OCI-LY1 (cell line): ENCODE results near the gene NT5C3A.

ENCODE experiments used
- H2AFZ ChIP-seq: fragments of 200-600 bp; sonication (generic), shearing (Covaris generic); 2 replicates; pipeline ENCODE4 v1.6.0; 2014; ENCODE audit warnings: antibody characterized with exemption, mild to moderate bottlenecking, low read length
- H3F3A ChIP-seq: fragments of 200-600 bp; sonication (generic), shearing (Covaris generic); 2 replicates; pipeline ENCODE4 v1.6.0; 2014; ENCODE audit warnings: mild to moderate bottlenecking, antibody characterized with exemption, low read length, moderate library complexity; ENCODE audit not compliant: insufficient read depth
- H3K27ac ChIP-seq: fragments of 200-600 bp; sonication (generic); 2 replicates; pipeline ENCODE4 v1.5.1; 2014; ENCODE audit warnings: low read length, mixed run types, mild to moderate bottlenecking, low read depth; ENCODE audit not compliant: poor library complexity, severe bottlenecking
- H3K27me3 ChIP-seq: fragments of 200-600 bp; sonication (generic); 2 replicates; pipeline ENCODE4 v1.6.0; 2014; ENCODE audit warnings: antibody characterized with exemption, mild to moderate bottlenecking, low read length, moderate library complexity; ENCODE audit not compliant: insufficient read depth
- H3K36me3 ChIP-seq: fragments of 200-600 bp; sonication (generic); 2 replicates; pipeline ENCODE4 v1.6.1; 2014; ENCODE audit warnings: mild to moderate bottlenecking, antibody characterized with exemption, low read length, moderate library complexity, mixed read lengths; ENCODE audit not compliant: insufficient read depth
- H3K4me1 ChIP-seq: fragments of 200-600 bp; sonication (generic); 2 replicates; pipeline ENCODE4 v1.5.1; 2014; ENCODE audit warnings: mild to moderate bottlenecking, low read length, moderate library complexity; ENCODE audit not compliant: insufficient read depth, severe bottlenecking
- H3K4me2 ChIP-seq: fragments of 200-600 bp; sonication (generic), shearing (Covaris generic); 2 replicates; pipeline ENCODE4 v1.6.1; 2014; ENCODE audit warnings: low read length
- H3K4me3 ChIP-seq: fragments of 200-600 bp; sonication (generic); 2 replicates; pipeline ENCODE4 v1.5.1; 2014; ENCODE audit warnings: low read length, low read depth, mild to moderate bottlenecking, mixed read lengths; ENCODE audit not compliant: poor library complexity, severe bottlenecking
- H3K79me2 ChIP-seq: fragments of 200-600 bp; shearing (Covaris generic); 2 replicates; pipeline ENCODE4 v1.6.1; 2016; ENCODE audit warnings: mixed run types, low read length, mixed read lengths; ENCODE audit not compliant: insufficient read depth
- H3K9ac ChIP-seq: fragments of 200-600 bp; sonication (generic), shearing (Covaris generic); 2 replicates; pipeline ENCODE4 v1.6.1; 2014; ENCODE audit warnings: mild to moderate bottlenecking, low read length, mixed read lengths
- H3K9me2 ChIP-seq: fragments of 200-600 bp; sonication (generic), shearing (Covaris generic); 2 replicates; pipeline ENCODE4 v1.6.1; 2014; ENCODE audit warnings: low read depth, mild to moderate bottlenecking, low read length, mixed read lengths
- H3K9me3 ChIP-seq: fragments of 200-600 bp; shearing (Covaris generic); 2 replicates; pipeline ENCODE4 v1.6.1; 2014; ENCODE audit warnings: low read length, mixed read lengths
- H4K20me1 ChIP-seq: fragments of 200-600 bp; sonication (generic), shearing (Covaris generic); 2 replicates; pipeline ENCODE4 v1.6.0; 2016; ENCODE audit warnings: mild to moderate bottlenecking, low read length; ENCODE audit not compliant: insufficient read depth
- CTCF ChIP-seq: fragments of 200-600 bp; sonication (generic), shearing (Covaris generic); IDR thresholded peaks from 2 replicates; pipeline ENCODE4 v1.5.1; 2017; ENCODE audit warnings: mild to moderate bottlenecking, antibody characterized with exemption, low read length, moderate library complexity, mixed read lengths
- EZH2 ChIP-seq: fragments of 200-600 bp; sonication (generic), shearing (Covaris generic); IDR thresholded peaks from 2 replicates; pipeline ENCODE4 v1.8.0; 2017; ENCODE audit warnings: borderline replicate concordance, mixed run types, mild to moderate bottlenecking, antibody characterized with exemption, low read length, moderate library complexity, mixed read lengths

NT5C3A gene

GRCh38 chr7:33066771-33067170, 4.2 kb upstream of the NT5C3A start:
- Histone ChIP-seq H3K36me3 (no peaks in the 10 kb centered on the region), H3K4me1 (peaks cover 8% of the 10 kb centered on the region), H3K4me2 (no peak overlapping the region), H3K9me3 (peaks cover 34% of the 10 kb centered on the region), H4K20me1 (no peaks in the 10 kb centered on the region), H3K27me3 (no peaks in the 10 kb centered on the region; the same call in 1 of the 2 replicates), H3K79me2 (peaks cover 5% of the 10 kb centered on the region), H3K9ac (no peak overlapping the region), H3K27ac (no peak overlapping the region), H3K4me3 (no peak overlapping the region), H2AFZ (no peak overlapping the region), H3F3A (no peaks in the 10 kb centered on the region), H3K9me2 (no peaks in the 10 kb centered on the region)
- TF ChIP-seq EZH2 (no peak), CTCF (no peak)

GRCh38 chr7:33065981-33066380, 3.4 kb upstream of the NT5C3A start:
- no peak overlapping the region for H3K4me3 ChIP-seq
- no peaks in the 10 kb centered on the region; the same call in 1 of the 2 replicates for H3K36me3 ChIP-seq
- H2AFZ ChIP-seq: no peak overlapping the region
- H3K4me2 ChIP-seq: no peak overlapping the region
- H4K20me1 ChIP-seq: no peaks in the 10 kb centered on the region
- peaks cover 27% of the 10 kb centered on the region for H3K9me3 ChIP-seq
- peaks cover 13% of the 10 kb centered on the region for H3K79me2 ChIP-seq
- no peaks in the 10 kb centered on the region for H3K9me2 ChIP-seq
- H3K27me3 ChIP-seq: no peaks in the 10 kb centered on the region; the same call in 1 of the 2 replicates
- no peak overlapping the region for H3K9ac ChIP-seq
- no peaks in the 10 kb centered on the region for H3F3A ChIP-seq
- TF ChIP-seq EZH2 (no peak), CTCF (no peak)
- no peak overlapping the region for H3K27ac ChIP-seq
- peaks cover 16% of the 10 kb centered on the region for H3K4me1 ChIP-seq

GRCh38 chr7:33062782-33063443, 337 bp upstream of the NT5C3A start:
- H3F3A ChIP-seq: no peaks in the 10 kb centered on the region
- H3K27me3 ChIP-seq: no peaks in the 10 kb centered on the region
- peaks cover 9% of the 10 kb centered on the region for H3K9me3 ChIP-seq
- H3K9ac ChIP-seq: peak overlapping the region; percentile 85
- H3K4me3 ChIP-seq: peak overlapping the region; percentile 93
- H4K20me1 ChIP-seq: no peaks in the 10 kb centered on the region
- peak overlapping the region; percentile 61 for H2AFZ ChIP-seq
- H3K4me1 ChIP-seq: peaks cover 25% of the 10 kb centered on the region
- no peaks in the 10 kb centered on the region for H3K9me2 ChIP-seq
- peaks cover 14% of the 10 kb centered on the region for H3K36me3 ChIP-seq
- H3K4me2 ChIP-seq: peak overlapping the region; percentile 78
- H3K27ac ChIP-seq: peak overlapping the region; percentile 67
- no peak for TF ChIP-seq CTCF
- TF ChIP-seq EZH2: no peak
- H3K79me2 ChIP-seq: peaks cover 42% of the 10 kb centered on the region
